ENCODE results near the gene RIPK1.

Gene RIPK1

DNA sequence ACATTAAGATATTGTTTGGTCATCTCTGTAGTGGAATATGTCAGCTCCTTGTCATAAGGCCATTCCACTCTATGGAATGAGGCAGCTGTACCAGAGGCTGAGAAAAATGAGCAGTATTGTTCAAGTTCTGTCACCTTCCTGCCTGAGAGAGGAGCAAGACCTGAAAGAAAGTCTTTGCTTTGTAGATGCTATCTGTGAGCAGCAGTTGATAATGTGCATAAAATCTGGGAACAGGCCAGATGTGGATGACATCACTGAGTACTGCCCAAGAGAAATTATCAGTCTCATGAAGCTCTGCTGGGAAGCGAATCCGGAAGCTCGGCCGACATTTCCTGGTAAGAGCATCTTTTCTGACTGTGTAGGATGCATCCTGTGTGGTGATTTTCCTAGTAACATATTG, 16.8 kb downstream of the RIPK1 start:
- TF ChIP-seq, protein P1, sequence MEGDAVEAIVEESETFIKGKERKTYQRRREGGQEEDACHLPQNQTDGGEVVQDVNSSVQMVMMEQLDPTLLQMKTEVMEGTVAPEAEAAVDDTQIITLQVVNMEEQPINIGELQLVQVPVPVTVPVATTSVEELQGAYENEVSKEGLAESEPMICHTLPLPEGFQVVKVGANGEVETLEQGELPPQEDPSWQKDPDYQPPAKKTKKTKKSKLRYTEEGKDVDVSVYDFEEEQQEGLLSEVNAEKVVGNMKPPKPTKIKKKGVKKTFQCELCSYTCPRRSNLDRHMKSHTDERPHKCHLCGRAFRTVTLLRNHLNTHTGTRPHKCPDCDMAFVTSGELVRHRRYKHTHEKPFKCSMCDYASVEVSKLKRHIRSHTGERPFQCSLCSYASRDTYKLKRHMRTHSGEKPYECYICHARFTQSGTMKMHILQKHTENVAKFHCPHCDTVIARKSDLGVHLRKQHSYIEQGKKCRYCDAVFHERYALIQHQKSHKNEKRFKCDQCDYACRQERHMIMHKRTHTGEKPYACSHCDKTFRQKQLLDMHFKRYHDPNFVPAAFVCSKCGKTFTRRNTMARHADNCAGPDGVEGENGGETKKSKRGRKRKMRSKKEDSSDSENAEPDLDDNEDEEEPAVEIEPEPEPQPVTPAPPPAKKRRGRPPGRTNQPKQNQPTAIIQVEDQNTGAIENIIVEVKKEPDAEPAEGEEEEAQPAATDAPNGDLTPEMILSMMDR (IDR thresholded peaks at IDR 0.05), result no peak

GRCh38 chr6:3086282-3086946, 18.1 kb downstream of the RIPK1 start:
- TF ChIP-seq, protein P1 (IDR thresholded peaks at IDR 0.05), result no peak
- Histone ChIP-seq H3K27me3 (no peaks in the 10 kb centered on the region), H3K4me3 (ENCODE audit: low read depth in 1 of 2, low read length in 1 of 2) (no peak overlapping the region), H3K9me3 (no peaks in the 10 kb centered on the region), H3K4me1 (ENCODE audit: control insufficient read depth in 1 of 2, insufficient read depth in 1 of 2, low read depth in 1 of 2, low read length in 1 of 2) (no peaks in the 10 kb centered on the region), H3K27ac (no peak overlapping the region), H3K36me3 (peaks cover 83% of the 10 kb centered on the region)

More for the DNA sequence above, 16.8 kb downstream of the RIPK1 start:
- Histone ChIP-seq H3K27me3 (no peaks in the 10 kb centered on the region), H3K27ac (no peak overlapping the region), H3K4me1 (ENCODE audit: control insufficient read depth in 1 of 2, insufficient read depth in 1 of 2, low read depth in 1 of 2, low read length in 1 of 2) (no peaks in the 10 kb centered on the region), H3K9me3 (no peaks in the 10 kb centered on the region), H3K36me3 (peaks cover 90% of the 10 kb centered on the region), H3K4me3 (ENCODE audit: low read depth in 1 of 2, low read length in 1 of 2) (no peak overlapping the region)

DNA sequence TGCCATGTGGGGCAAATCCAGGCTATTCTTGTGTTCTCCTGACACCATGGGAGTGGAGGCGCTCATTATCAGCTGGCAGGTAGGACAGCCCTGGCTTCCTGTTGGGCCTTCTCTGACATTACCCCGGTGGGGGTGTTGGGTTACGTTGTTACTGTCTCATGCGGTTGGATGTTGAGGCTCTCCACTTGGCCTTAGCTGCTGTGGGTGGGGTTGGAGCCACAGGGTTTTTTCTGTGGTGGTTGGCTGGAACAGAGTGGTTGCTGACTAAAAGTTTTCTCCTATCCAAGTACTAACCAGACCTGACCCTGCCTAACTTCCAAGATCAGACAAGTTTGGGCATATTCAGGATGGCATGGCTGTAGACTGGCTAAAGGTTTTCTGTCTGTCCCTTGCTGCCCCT, 20.2 kb downstream of the RIPK1 start:
- Histone ChIP-seq H3K36me3 (peaks cover 65% of the 10 kb centered on the region), H3K4me1 (ENCODE audit: control insufficient read depth in 1 of 2, insufficient read depth in 1 of 2, low read depth in 1 of 2, low read length in 1 of 2) (no peaks in the 10 kb centered on the region), H3K9me3 (no peaks in the 10 kb centered on the region), H3K4me3 (ENCODE audit: low read depth in 1 of 2, low read length in 1 of 2) (no peak overlapping the region), H3K27ac (no peak overlapping the region), H3K27me3 (no peaks in the 10 kb centered on the region)
- TF ChIP-seq, protein P1 (IDR thresholded peaks at IDR 0.05), result no peak

GRCh38 chr6:3088968-3089367, 20.7 kb downstream of the RIPK1 start:
- H3K4me1 ChIP-seq (ENCODE audit: control insufficient read depth in 1 of 2, insufficient read depth in 1 of 2, low read depth in 1 of 2, low read length in 1 of 2), result no peaks in the 10 kb centered on the region
- TF ChIP-seq, protein P1 (IDR thresholded peaks at IDR 0.05), result no peak
- no peak overlapping the region for H3K4me3 ChIP-seq (ENCODE audit: low read depth in 1 of 2, low read length in 1 of 2)
- no peak overlapping the region for H3K27ac ChIP-seq
- H3K36me3 ChIP-seq, result peaks cover 61% of the 10 kb centered on the region
- no peaks in the 10 kb centered on the region for H3K27me3 ChIP-seq
- H3K9me3 ChIP-seq, result no peaks in the 10 kb centered on the region

DNA sequence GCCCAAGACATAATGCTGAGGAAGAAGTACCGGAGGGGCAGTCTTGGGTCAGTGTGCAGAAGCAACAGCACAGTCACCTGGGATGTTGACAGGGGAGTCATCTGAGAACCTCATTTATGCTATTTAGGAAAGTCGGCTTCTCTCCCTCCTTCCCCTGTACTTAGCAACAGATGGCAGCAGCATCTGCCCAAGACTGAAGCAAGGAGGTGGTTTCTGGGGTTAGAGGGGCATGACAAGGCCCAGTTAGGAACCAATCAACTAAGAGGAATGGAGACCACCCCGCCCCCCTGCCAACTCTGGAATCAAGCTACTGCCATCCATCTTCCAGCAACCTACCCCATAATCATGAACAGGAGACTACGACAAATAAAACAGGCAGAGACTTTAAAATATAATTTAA, 21.7 kb downstream of the RIPK1 start:
- H3K36me3 ChIP-seq, result peaks cover 59% of the 10 kb centered on the region
- TF ChIP-seq, protein P1 (IDR thresholded peaks at IDR 0.05), result no peak

More for the DNA sequence above, 21.7 kb downstream of the RIPK1 start:
- Histone ChIP-seq H3K9me3 (no peaks in the 10 kb centered on the region), H3K27me3 (no peaks in the 10 kb centered on the region), H3K4me3 (ENCODE audit: low read depth in 1 of 2, low read length in 1 of 2) (no peak overlapping the region), H3K27ac (no peak overlapping the region), H3K4me1 (ENCODE audit: control insufficient read depth in 1 of 2, insufficient read depth in 1 of 2, low read depth in 1 of 2, low read length in 1 of 2) (no peaks in the 10 kb centered on the region)
